HepG2 (cell line): Measurements from ENCODE around the gene HMGN4. TPM values are rescaled to one million over a fixed set of nuclear protein-coding genes. Genes with fewer than 3 reads are reported as not detected.

Experiments
- AKAP8 ChIP-seq: sonication (generic); formaldehyde crosslinking; IDR thresholded peaks from 2 replicates; pipeline ENCODE4 v1.5.1; 2020; ENCODE audit warnings: mild to moderate bottlenecking, missing genetic modification reagents
- ARNTL ChIP-seq: sonication (generic); formaldehyde crosslinking; IDR thresholded peaks from 2 replicates; pipeline ENCODE4 v1.4.0; 2020; ENCODE audit warnings: mild to moderate bottlenecking, missing genetic modification reagents
- CERS6 ChIP-seq: sonication (generic); formaldehyde crosslinking; IDR thresholded peaks from 2 replicates; pipeline ENCODE4 v1.5.0; 2020; ENCODE audit warnings: missing genetic modification reagents
- ELK4 ChIP-seq: sonication (generic); formaldehyde crosslinking; IDR thresholded peaks from 2 replicates; pipeline ENCODE4 v1.9.0; 2021; ENCODE audit warnings: missing genetic modification reagents, borderline replicate concordance
- HOXA3 ChIP-seq: sonication (generic); formaldehyde crosslinking; IDR thresholded peaks from 2 replicates; pipeline ENCODE4 v1.5.0; 2020; ENCODE audit warnings: missing genetic modification reagents
- KLF15 ChIP-seq: sonication (generic); formaldehyde crosslinking; IDR thresholded peaks from 2 replicates; pipeline ENCODE4 v1.8.1; 2023; ENCODE audit warnings: borderline replicate concordance, mild to moderate bottlenecking, inconsistent platforms, missing genetic modification reagents, mixed read lengths
- KLF6 ChIP-seq: IDR thresholded peaks from 2 replicates; pipeline ENCODE4 v1.8.0; 2016; ENCODE audit warnings: missing biosample characterization, missing genetic modification reagents
- NRL ChIP-seq: sonication (generic); formaldehyde crosslinking; IDR thresholded peaks from 2 replicates; pipeline ENCODE4 v1.5.0; 2020; ENCODE audit warnings: missing genetic modification reagents, mild to moderate bottlenecking, moderate library complexity, borderline replicate concordance
- REXO4 ChIP-seq: sonication (generic); formaldehyde crosslinking; IDR thresholded peaks from 2 replicates; pipeline ENCODE4 v1.8.0; 2022; ENCODE audit warnings: missing genetic modification reagents, mild to moderate bottlenecking, borderline replicate concordance
- SAFB2 ChIP-seq: sonication (generic); formaldehyde crosslinking; IDR thresholded peaks from 2 replicates; pipeline ENCODE4 v1.5.1; 2020; ENCODE audit warnings: missing genetic modification reagents, low read depth, mild to moderate bottlenecking, borderline replicate concordance
- SAP130 ChIP-seq: IDR thresholded peaks from 2 replicates; pipeline ENCODE4 v1.6.1; 2016; ENCODE audit warnings: low read depth
- SP4 ChIP-seq: sonication (generic); formaldehyde crosslinking; IDR thresholded peaks from 2 replicates; pipeline ENCODE4 v1.8.1; 2023; ENCODE audit warnings: mild to moderate bottlenecking, missing genetic modification reagents
- ZNF160 ChIP-seq: sonication (generic); formaldehyde crosslinking; IDR thresholded peaks from 2 replicates; pipeline ENCODE4 v1.8.0; 2022; ENCODE audit warnings: mild to moderate bottlenecking, inconsistent platforms, missing genetic modification reagents
- ZNF24 ChIP-seq: fragments of 450-650 bp; IDR thresholded peaks from 2 replicates; pipeline ENCODE4 v1.6.1; 2017; ENCODE audit warnings: antibody characterized with exemption, mild to moderate bottlenecking
- ZNF264 ChIP-seq: sonication (generic); formaldehyde crosslinking; IDR thresholded peaks from 2 replicates; pipeline ENCODE4 v1.4.0; 2020; ENCODE audit warnings: missing genetic modification reagents
- ZNF768 ChIP-seq: sonication (generic); formaldehyde crosslinking; IDR thresholded peaks from 2 replicates; pipeline ENCODE4 v1.4.0; 2020; ENCODE audit warnings: missing genetic modification reagents
- ZNF83 ChIP-seq: sonication (generic); formaldehyde crosslinking; IDR thresholded peaks from 2 replicates; pipeline ENCODE4 v1.4.0; 2020; ENCODE audit warnings: missing genetic modification reagents, mild to moderate bottlenecking, borderline replicate concordance
- polyA plus RNA-seq, 8 experiments: library from polyadenylated mRNA; depleted of rRNA in 3 of 8; stranded (reverse) in 7 of 8; unstranded in 1 of 8; fragments of >200 nt; fragmentation: Illumina TruSeq in 4 of 8; extraction: Trizol in 4 of 8; gene quantifications; 2 replicates each; pipeline versions ENCODE4 v1.2.1 to v1.2.3, GENCODE V29; 2011 to 2016; ENCODE audit warnings: low read depth in 4 of 8, missing spikeins in 1 of 8, mixed read lengths in 1 of 8; ENCODE audit not compliant: insufficient read depth in 1 of 8
- total RNA-seq, 5 experiments: library from RNA; depleted of rRNA; stranded (reverse); fragments of >200 nt; fragmentation: Illumina TruSeq; extraction: Trizol; gene quantifications; 2 replicates each; pipeline ENCODE4 v1.2.3, GENCODE V29; 2016; ENCODE audit warnings: low read depth in 1 of 5
- TF ChIP-seq, protein P1 (sequence below): sonication (generic); formaldehyde crosslinking; IDR thresholded peaks from 2 replicates; pipeline ENCODE4 v1.4.0; 2020; ENCODE audit warnings: missing genetic modification reagents
- TF ChIP-seq, protein P2 (sequence below): sonication (generic); formaldehyde crosslinking; IDR thresholded peaks from 2 replicates; pipeline ENCODE4 v1.8.0; 2022; ENCODE audit warnings: missing genetic modification reagents, mild to moderate bottlenecking, moderate library complexity, borderline replicate concordance
- TF ChIP-seq, protein P3 (sequence below): sonication (generic); formaldehyde crosslinking; IDR thresholded peaks from 2 replicates; pipeline ENCODE4 v1.4.0; 2020; ENCODE audit warnings: missing genetic modification reagents
- TF ChIP-seq, protein P4 (sequence below): sonication (generic); formaldehyde crosslinking; IDR thresholded peaks from 2 replicates; pipeline ENCODE4 v1.4.0; 2020; ENCODE audit warnings: mild to moderate bottlenecking, missing genetic modification reagents

The HMGN4 gene
- total and polyA plus RNA-seq, 2 of the 13 experiments (the other 11 are each of a cell fraction or from before 2014, with no cell fraction given) = 39.9 to 52.1 TPM

- TF ChIP-seq, protein P1, sequence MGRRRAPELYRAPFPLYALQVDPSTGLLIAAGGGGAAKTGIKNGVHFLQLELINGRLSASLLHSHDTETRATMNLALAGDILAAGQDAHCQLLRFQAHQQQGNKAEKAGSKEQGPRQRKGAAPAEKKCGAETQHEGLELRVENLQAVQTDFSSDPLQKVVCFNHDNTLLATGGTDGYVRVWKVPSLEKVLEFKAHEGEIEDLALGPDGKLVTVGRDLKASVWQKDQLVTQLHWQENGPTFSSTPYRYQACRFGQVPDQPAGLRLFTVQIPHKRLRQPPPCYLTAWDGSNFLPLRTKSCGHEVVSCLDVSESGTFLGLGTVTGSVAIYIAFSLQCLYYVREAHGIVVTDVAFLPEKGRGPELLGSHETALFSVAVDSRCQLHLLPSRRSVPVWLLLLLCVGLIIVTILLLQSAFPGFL (CRISPR knock-in tag) = no peak
- TF ChIP-seq SAP130 (CRISPR knock-in tag) (peak; percentile 79), KLF15 (no peak), ZNF160 (CRISPR knock-in tag) (no peak), HOXA3 (CRISPR knock-in tag) (peak; percentile 91), ELK4 (no peak; the same call in 1 of the 2 replicates), KLF6 (CRISPR knock-in tag) (no peak), ARNTL (CRISPR knock-in tag) (no peak), ZNF24 (no peak), CERS6 (CRISPR knock-in tag) (no peak), ZNF264 (0 out of 2 replicates have a peak, but pooled peaks have one; percentile 40), ZNF83 (CRISPR knock-in tag) (no peak), NRL (CRISPR knock-in tag) (peak; percentile 78; the same call in 1 of the 2 replicates), SP4 (peak; percentile 84), AKAP8 (CRISPR knock-in tag) (no peak), SAFB2 (CRISPR knock-in tag) (no peak), ZNF768 (CRISPR knock-in tag) (peak; percentile 57; the same call in 1 of the 2 replicates), REXO4 (no peak)
- TF ChIP-seq, protein P2, sequence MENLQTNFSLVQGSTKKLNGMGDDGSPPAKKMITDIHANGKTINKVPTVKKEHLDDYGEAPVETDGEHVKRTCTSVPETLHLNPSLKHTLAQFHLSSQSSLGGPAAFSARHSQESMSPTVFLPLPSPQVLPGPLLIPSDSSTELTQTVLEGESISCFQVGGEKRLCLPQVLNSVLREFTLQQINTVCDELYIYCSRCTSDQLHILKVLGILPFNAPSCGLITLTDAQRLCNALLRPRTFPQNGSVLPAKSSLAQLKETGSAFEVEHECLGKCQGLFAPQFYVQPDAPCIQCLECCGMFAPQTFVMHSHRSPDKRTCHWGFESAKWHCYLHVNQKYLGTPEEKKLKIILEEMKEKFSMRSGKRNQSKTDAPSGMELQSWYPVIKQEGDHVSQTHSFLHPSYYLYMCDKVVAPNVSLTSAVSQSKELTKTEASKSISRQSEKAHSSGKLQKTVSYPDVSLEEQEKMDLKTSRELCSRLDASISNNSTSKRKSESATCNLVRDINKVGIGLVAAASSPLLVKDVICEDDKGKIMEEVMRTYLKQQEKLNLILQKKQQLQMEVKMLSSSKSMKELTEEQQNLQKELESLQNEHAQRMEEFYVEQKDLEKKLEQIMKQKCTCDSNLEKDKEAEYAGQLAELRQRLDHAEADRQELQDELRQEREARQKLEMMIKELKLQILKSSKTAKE (CRISPR knock-in tag) = no peak
- TF ChIP-seq, protein P3, sequence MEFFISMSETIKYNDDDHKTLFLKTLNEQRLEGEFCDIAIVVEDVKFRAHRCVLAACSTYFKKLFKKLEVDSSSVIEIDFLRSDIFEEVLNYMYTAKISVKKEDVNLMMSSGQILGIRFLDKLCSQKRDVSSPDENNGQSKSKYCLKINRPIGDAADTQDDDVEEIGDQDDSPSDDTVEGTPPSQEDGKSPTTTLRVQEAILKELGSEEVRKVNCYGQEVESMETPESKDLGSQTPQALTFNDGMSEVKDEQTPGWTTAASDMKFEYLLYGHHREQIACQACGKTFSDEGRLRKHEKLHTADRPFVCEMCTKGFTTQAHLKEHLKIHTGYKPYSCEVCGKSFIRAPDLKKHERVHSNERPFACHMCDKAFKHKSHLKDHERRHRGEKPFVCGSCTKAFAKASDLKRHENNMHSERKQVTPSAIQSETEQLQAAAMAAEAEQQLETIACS (CRISPR knock-in tag) = no peak
- TF ChIP-seq, protein P4, sequence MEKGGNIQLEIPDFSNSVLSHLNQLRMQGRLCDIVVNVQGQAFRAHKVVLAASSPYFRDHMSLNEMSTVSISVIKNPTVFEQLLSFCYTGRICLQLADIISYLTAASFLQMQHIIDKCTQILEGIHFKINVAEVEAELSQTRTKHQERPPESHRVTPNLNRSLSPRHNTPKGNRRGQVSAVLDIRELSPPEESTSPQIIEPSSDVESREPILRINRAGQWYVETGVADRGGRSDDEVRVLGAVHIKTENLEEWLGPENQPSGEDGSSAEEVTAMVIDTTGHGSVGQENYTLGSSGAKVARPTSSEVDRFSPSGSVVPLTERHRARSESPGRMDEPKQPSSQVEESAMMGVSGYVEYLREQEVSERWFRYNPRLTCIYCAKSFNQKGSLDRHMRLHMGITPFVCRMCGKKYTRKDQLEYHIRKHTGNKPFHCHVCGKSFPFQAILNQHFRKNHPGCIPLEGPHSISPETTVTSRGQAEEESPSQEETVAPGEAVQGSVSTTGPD (CRISPR knock-in tag) = no peak; the same call in 1 of the 2 replicates
These were observed 12.3 kb downstream of the HMGN4 start (continued) for GRCh38 chr6:26550250-26550993.
